ENCODE measurements around the gene SLC12A4.

The SLC12A4 gene

DNA sequence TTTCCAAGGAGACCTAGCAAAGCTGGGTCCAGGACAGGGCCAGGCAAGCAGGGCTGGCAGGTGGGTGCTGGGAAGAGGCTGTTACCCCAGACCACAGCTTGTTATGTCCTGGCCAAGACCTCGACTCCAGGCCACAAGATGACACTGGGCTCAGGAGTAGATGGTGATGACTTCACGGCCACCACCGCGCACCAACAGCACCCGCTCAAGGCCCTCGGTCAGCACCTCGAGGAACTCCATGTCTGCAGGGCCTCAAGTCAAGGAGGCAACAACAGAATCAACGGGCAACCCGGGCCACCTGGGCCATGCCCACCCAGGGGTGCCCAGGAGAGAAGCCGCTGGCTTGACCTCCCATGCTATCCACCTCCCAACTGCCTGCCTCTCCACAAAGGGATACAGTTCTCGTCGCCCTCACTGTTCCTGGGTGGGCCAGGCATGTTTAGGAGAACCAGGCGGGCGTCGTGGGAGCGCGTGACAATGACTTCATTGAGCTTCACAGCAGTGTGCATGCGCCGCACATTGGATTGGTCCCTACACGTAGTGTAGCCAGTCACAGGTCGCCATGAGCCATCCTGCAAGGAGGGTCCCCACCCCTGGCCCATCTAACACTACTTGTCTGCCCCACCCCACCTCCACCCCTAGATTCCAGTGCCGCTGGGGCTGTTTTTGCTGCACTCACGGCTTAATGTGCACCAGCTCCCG, 23.6 kb downstream of the SLC12A4 start:
- TF ChIP-seq CTCF (IDR thresholded peaks at IDR 0.05; ENCODE audit: extremely low read depth, insufficient read depth, missing control alignments): no peak
- DNase-seq (ENCODE audit: low spot score): no peak
- in situ Hi-C loops (cut with MboI; ENCODE audit: low pct_unique_long_range_greater_than_20kb, low sequenced_read_pairs, unreplicated experiment): no loop called here

- in situ Hi-C loops (cut with MboI; ENCODE audit: low pct_unique_long_range_greater_than_20kb, low sequenced_read_pairs, unreplicated experiment): no loop called here
- TF ChIP-seq CTCF (IDR thresholded peaks at IDR 0.05; ENCODE audit: extremely low read depth, insufficient read depth, missing control alignments): no peak
- DNase-seq (ENCODE audit: low spot score): no peak
Measured at GRCh38 chr16:67943619-67944504, 24.6 kb downstream of the SLC12A4 start, which contains the start of gene LCAT. Gene LCAT (minus strand): TSS chr16:67944120. CDS start chr16:67944101, 19 bp downstream.

DNA sequence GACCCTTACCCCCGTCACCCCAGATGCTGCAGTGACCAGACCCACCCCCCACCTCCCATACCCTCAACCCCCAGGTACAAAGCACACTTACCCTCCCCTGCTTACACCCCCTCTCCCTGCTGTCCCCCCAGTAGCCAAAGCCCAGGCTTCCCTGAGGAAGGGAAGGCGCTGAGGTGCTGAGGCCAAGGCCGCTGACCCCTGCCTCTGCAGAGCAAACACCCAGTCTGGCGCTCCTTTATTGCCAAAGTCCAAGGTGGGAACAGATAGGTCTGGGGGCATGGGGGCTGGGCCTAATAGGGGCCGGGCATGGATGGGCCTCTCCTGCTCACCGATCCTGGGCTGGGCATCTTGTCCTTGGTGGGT, 25.2 kb downstream of the SLC12A4 start:
- in situ Hi-C loops (cut with MboI; ENCODE audit: low pct_unique_long_range_greater_than_20kb, low sequenced_read_pairs, unreplicated experiment): no loop called here
- TF ChIP-seq CTCF (IDR thresholded peaks at IDR 0.05; ENCODE audit: extremely low read depth, insufficient read depth, missing control alignments): no peak
- DNase-seq (ENCODE audit: low spot score): no peak

DNA sequence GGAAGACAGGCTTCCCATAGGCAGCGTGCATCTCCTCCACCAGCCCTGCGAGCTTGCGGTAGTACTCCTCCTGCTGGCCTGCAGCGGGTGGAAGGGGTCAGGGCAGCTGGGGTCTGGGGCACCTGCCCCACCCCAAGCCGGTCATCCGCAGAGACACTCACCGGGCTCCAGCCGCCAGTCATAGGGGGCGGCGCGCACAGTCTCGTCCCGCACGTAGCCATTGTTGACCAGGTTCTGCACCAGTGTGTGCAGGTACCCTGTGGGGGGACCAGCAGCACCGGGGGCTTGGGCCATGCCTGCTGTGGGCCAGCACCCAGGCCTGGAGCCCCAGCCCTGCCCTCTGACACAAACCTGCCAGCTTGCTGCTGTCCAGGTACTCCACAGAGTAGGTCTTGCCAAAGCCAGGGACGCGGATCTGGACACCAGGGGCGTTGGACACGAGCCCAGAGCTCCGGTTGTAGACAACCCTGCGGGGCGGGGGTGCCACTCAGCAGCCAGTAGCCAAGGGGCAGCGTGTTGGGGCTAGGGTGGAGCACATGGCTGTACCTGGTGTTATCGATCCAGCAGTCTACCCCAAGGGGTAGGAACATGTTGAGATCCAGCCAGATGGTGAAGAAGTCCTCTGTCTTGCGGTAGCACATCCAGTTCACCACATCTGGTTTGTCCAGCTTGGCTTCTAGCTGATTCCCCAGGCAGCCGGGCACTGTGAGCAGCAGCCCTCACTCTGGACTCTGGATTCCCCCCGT, 25.8 kb downstream of the SLC12A4 start:
- no peak for DNase-seq (ENCODE audit: low spot score)
- in situ Hi-C loops (cut with MboI; ENCODE audit: low pct_unique_long_range_greater_than_20kb, low sequenced_read_pairs, unreplicated experiment): no loop called here
- TF ChIP-seq CTCF (IDR thresholded peaks at IDR 0.05; ENCODE audit: extremely low read depth, insufficient read depth, missing control alignments): no peak

DNA sequence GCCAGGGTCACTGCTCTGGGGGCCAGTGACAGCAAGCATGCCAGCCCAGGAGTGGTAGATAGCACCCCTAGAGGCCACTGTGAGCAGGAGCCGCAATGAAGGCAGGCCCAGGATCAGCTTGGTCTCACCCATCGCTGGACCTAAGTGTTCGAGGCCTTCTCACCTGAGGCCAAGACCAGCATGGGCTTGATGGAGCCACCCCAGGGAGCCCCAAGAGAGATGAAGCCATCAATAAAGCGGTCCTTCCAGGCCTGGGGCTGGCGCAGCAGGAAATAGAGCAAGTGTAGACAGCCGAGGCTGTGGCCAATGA, 26.3 kb downstream of the SLC12A4 start:
- TF ChIP-seq CTCF (IDR thresholded peaks at IDR 0.05; ENCODE audit: extremely low read depth, insufficient read depth, missing control alignments): peak; percentile 72
- in situ Hi-C loops (cut with MboI; ENCODE audit: low pct_unique_long_range_greater_than_20kb, low sequenced_read_pairs, unreplicated experiment): no loop called here
- peak; percentile 77 for DNase-seq (ENCODE audit: low spot score)

- no peak for TF ChIP-seq CTCF (IDR thresholded peaks at IDR 0.05; ENCODE audit: extremely low read depth, insufficient read depth, missing control alignments)
- in situ Hi-C loops (cut with MboI; ENCODE audit: low pct_unique_long_range_greater_than_20kb, low sequenced_read_pairs, unreplicated experiment): no loop called here
- DNase-seq (ENCODE audit: low spot score): no peak
Measured at GRCh38 chr16:67941469-67942199, 26.8 kb downstream of the SLC12A4 start.

Measured in GM13977 (cell line).